IMR-90 (cell line): ENCODE data around the gene ZNF609. TPM values are rescaled to one million over a fixed set of nuclear protein-coding genes. Genes with fewer than 3 reads are reported as not detected.

Source experiments
- ATAC-seq: fragments of 200-7000 bp; cut with Tn5 transposase; 2 replicates; pipeline ENCODE4 v1.9.1; 2020; ENCODE audit warnings: low read depth, mild to moderate bottlenecking, moderate library complexity
- BruUV-seq: library from RNA; stranded (reverse); fragments of 400-500 nt; replicated peaks from 2 replicates; lab custom pipeline; 2021; lab: Mats Ljungman, UMichigan
- CTCF ChIA-PET: fragments of 300-600 bp; formaldehyde crosslinking; extraction: SDS; loops from one replicate; lab custom pipeline; 2021; ENCODE audit warnings: antibody characterized with exemption; lab: Yijun Ruan, JAX
- POLR2A ChIA-PET: fragments of 300-600 bp; sonication (Branson Sonifier 250); formaldehyde crosslinking; loops from one replicate; lab custom pipeline; 2022; ENCODE audit warnings: antibody characterized with exemption; ENCODE audit not compliant: unreplicated experiment; lab: Charles Lee
- DNase-seq: peaks from one replicate; pipeline ENCODE4 v3.0.0; 2013
- H2AFZ ChIP-seq: replicated peaks from 2 replicates; pipeline ENCODE3; 2013; ENCODE audit warnings: low read length, mild to moderate bottlenecking; ENCODE audit not compliant: poor library complexity
- H2AK5ac ChIP-seq: 2 replicates; pipeline ENCODE4 v1.6.1; 2013; ENCODE audit warnings: low read depth, low read length, inconsistent platforms
- H2AK9ac ChIP-seq: replicated peaks from 2 replicates; pipeline ENCODE3; 2013; ENCODE audit warnings: mild to moderate bottlenecking, low read depth, low read length, moderate library complexity; ENCODE audit not compliant: poor library complexity
- H2BK120ac ChIP-seq: 2 replicates; pipeline ENCODE4 v1.6.1; 2013; ENCODE audit warnings: low read depth, low read length, inconsistent platforms
- H2BK15ac ChIP-seq: 3 replicates; pipeline ENCODE4 v1.6.1; 2013; ENCODE audit warnings: low read depth, low read length, inconsistent platforms
- H2BK20ac ChIP-seq: 2 replicates; pipeline ENCODE4 v1.6.1; 2013; ENCODE audit warnings: low read depth, mild to moderate bottlenecking, inconsistent platforms, low read length, moderate library complexity
- H2BK5ac ChIP-seq: 2 replicates; pipeline ENCODE4 v1.6.1; 2013; ENCODE audit warnings: mild to moderate bottlenecking, low read depth, low read length, inconsistent platforms; ENCODE audit not compliant: poor library complexity, severe bottlenecking
- H3K14ac ChIP-seq: replicated peaks from 2 replicates; pipeline ENCODE4 v1.6.1; 2013; ENCODE audit warnings: low read depth, low read length, inconsistent platforms
- H3K18ac ChIP-seq: 2 replicates; pipeline ENCODE4 v1.6.1; 2013; ENCODE audit warnings: low read depth, low read length, control low read depth
- H3K23ac ChIP-seq: 2 replicates; pipeline ENCODE4 v1.6.1; 2013; ENCODE audit warnings: low read depth, low read length, inconsistent platforms
- H3K27ac ChIP-seq: 2 replicates; pipeline ENCODE4 v1.5.1; 2013; ENCODE audit warnings: mild to moderate bottlenecking, control low read depth, low read length; ENCODE audit not compliant: insufficient read depth
- H3K27me3 ChIP-seq: 2 replicates; pipeline ENCODE4 v1.6.1; 2013; ENCODE audit warnings: low read length; ENCODE audit not compliant: control insufficient read depth, insufficient read depth
- H3K36me3 ChIP-seq: 2 replicates; pipeline ENCODE4 v1.6.1; 2013; ENCODE audit warnings: low read length, mixed read lengths; ENCODE audit not compliant: control insufficient read depth, insufficient read depth
- H3K4ac ChIP-seq: 2 replicates; pipeline ENCODE4 v1.6.1; 2013; ENCODE audit warnings: low read depth, low read length, inconsistent platforms
- H3K4me1 ChIP-seq: 2 replicates; pipeline ENCODE4 v1.6.1; 2013; ENCODE audit warnings: low read length, mixed read lengths; ENCODE audit not compliant: control insufficient read depth, insufficient read depth
- H3K4me2 ChIP-seq: 2 replicates; pipeline ENCODE4 v1.6.1; 2013; ENCODE audit warnings: low read depth, mild to moderate bottlenecking, control low read depth, low read length, moderate library complexity
- H3K4me3 ChIP-seq: 2 replicates; pipeline ENCODE4 v1.5.1; 2013; ENCODE audit warnings: low read depth, mild to moderate bottlenecking, control low read depth, low read length, moderate library complexity; ENCODE audit not compliant: insufficient read depth
- H3K56ac ChIP-seq: 2 replicates; pipeline ENCODE4 v1.6.1; 2013; ENCODE audit warnings: low read length, inconsistent platforms; ENCODE audit not compliant: insufficient read depth; ENCODE audit errors: extremely low read depth
- H3K79me1 ChIP-seq, 2 experiments: 2 replicates each; pipeline ENCODE4 v1.6.1; 2013; ENCODE audit warnings: low read length in 2 of 2, inconsistent platforms in 1 of 2, low read depth in 1 of 2
- H3K9ac ChIP-seq: 2 replicates; pipeline ENCODE4 v1.6.1; 2013; ENCODE audit warnings: low read depth, low read length, control low read depth
- H3K9me1 ChIP-seq: 2 replicates; pipeline ENCODE4 v1.6.1; 2013; ENCODE audit warnings: low read length, inconsistent platforms; ENCODE audit not compliant: insufficient read depth
- H3K9me3 ChIP-seq: 2 replicates; pipeline ENCODE4 v1.6.1; 2013; ENCODE audit warnings: low read length; ENCODE audit not compliant: control insufficient read depth, insufficient read depth
- H4K20me1 ChIP-seq: 2 replicates; pipeline ENCODE4 v1.6.1; 2013; ENCODE audit warnings: low read length, inconsistent platforms; ENCODE audit not compliant: insufficient read depth
- H4K5ac ChIP-seq: 2 replicates; pipeline ENCODE4 v1.6.1; 2013; ENCODE audit warnings: mild to moderate bottlenecking, low read depth, low read length, control low read depth
- H4K8ac ChIP-seq, 2 experiments: 2 replicates each; pipeline ENCODE4 v1.6.1; 2013; ENCODE audit warnings: low read depth in 2 of 2, low read length in 2 of 2, control low read depth in 1 of 2, inconsistent platforms in 1 of 2
- H4K91ac ChIP-seq: 2 replicates; pipeline ENCODE4 v1.6.1; 2013; ENCODE audit warnings: low read depth, low read length, inconsistent platforms; ENCODE audit not compliant: insufficient read depth
- CEBPB ChIP-seq: IDR thresholded peaks from 2 replicates; pipeline ENCODE4 v1.6.1; 2012; ENCODE audit warnings: low read depth, low read length, improper control_type of control experiment
- FOS ChIP-seq: fragments of 150-350 bp; IDR thresholded peaks from 2 replicates; pipeline ENCODE4 v1.6.1; 2016; ENCODE audit warnings: low read depth, low read length
- MAFK ChIP-seq: IDR thresholded peaks from 2 replicates; pipeline ENCODE4 v1.6.1; 2012; ENCODE audit warnings: low read depth, low read length, improper control_type of control experiment
- MAZ ChIP-seq: IDR thresholded peaks from 2 replicates; pipeline ENCODE4 v1.6.1; 2012; ENCODE audit warnings: low read depth, mild to moderate bottlenecking, low read length, improper control_type of control experiment, moderate library complexity, borderline replicate concordance
- POLR2A ChIP-seq: IDR thresholded peaks from 2 replicates; pipeline ENCODE4 v1.6.1; 2012; ENCODE audit warnings: mild to moderate bottlenecking, low read depth, low read length
- RAD21 ChIP-seq: IDR thresholded peaks from 2 replicates; pipeline ENCODE4 v1.6.1; 2012; ENCODE audit warnings: low read length, improper control_type of control experiment
- RFX5 ChIP-seq: IDR thresholded peaks from 2 replicates; pipeline ENCODE4 v1.8.0; 2012; ENCODE audit warnings: low read depth, mild to moderate bottlenecking, low read length, moderate library complexity
- SMC3 ChIP-seq: fragments of 150-350 bp; IDR thresholded peaks from 2 replicates; pipeline ENCODE4 v1.6.1; 2016; ENCODE audit warnings: low read depth, mild to moderate bottlenecking, antibody characterized with exemption, low read length, moderate library complexity
- WGBS, 2 experiments: methylation state at CpG; one replicate each; pipeline versions ENCODE4 v1.1.5 to v1.1.7; 2013; ENCODE audit warnings: missing lambda C conversion rate in 2 of 2; ENCODE audit not compliant: insufficient read length in 1 of 2; ENCODE audit errors: extremely low coverage in 2 of 2; 5-methylcytosine and 5-hydroxymethylcytosine counted together
- dilution Hi-C: fragments of 300-500 bp; cut with HindIII; formaldehyde crosslinking; loops from one replicate; pipeline ENCODE4 v1.14.3; 2018; ENCODE audit warnings: low sequenced_read_pairs; ENCODE audit not compliant: unreplicated experiment
- in situ Hi-C: fragments of 300-500 bp; cut with MboI; formaldehyde crosslinking; loops from 3 replicates; pipeline ENCODE4 v1.14.3; 2019; ENCODE audit warnings: low sequenced_read_pairs, inconsistent platforms, mixed read lengths
- intact Hi-C: fragments of 100-400 bp; cut with micrococcal nuclease; formaldehyde crosslinking; loops from 2 replicates; pipeline ENCODE4 v1.10.0; 2022
- polyA plus RNA-seq, 3 experiments: library from polyadenylated mRNA; depleted of rRNA; stranded (reverse); fragments of >200 nt; gene quantifications; 2 replicates each; pipeline ENCODE4 v1.2.3, GENCODE V29; 2012; ENCODE audit warnings: low replicate concordance in 1 of 3
- total RNA-seq: library from RNA; depleted of rRNA; stranded (reverse); fragments of >200 nt; gene quantifications from 2 replicates; pipeline ENCODE4 v1.2.3, GENCODE V29; 2012
- TF ChIP-seq, protein P1 (sequence below): fragments of 150-350 bp; IDR thresholded peaks from 2 replicates; pipeline ENCODE4 v1.6.1; 2017; ENCODE audit warnings: mild to moderate bottlenecking, antibody characterized with exemption, low read length, low read depth
- TF ChIP-seq, protein P2 (sequence below): conservative IDR thresholded peaks from 2 replicates; pipeline ENCODE4 v1.5.1; 2012; ENCODE audit warnings: mild to moderate bottlenecking, low read depth, low read length, improper control_type of control experiment

ZNF609 gene
- total and polyA plus RNA-seq, 2 of the 4 experiments (the other 2 are of a cell fraction) = 10.4 to 12.5 TPM

DNA sequence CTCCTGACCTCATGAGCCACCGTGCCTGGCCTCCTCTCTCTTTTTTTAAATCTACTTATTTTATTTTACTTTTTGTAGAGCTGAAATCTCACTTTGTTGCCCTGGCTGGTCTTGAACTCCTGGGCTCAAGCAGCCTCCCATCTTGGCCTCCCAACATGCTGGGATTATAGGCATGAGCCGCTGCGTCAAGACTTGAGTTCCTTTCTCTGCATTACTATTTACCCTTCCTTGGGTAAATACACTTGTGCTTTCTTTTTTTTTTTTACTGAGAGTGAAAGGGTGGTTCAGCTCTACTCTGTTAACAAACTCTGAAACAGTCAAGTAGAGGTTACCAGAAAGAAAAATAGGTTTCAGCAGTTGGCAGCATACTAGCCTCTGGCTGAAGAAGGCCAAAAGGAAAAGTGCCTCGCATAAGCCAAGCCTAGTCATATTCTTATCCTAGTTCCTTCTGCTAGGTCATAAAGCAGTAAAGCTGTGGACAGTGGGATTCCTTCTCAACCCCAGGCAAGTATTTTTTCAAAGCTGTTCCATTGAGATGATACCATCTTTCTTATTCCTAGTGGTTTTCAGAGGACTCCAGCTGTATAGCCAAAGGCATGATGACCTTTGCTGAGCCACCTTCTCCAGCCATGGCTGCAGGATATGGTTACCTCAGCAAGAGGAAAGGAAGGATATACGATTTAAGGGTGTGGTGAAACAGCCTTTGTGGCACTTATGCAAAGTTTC lies 179.9 kb downstream of the ZNF609 start (continued):
- no peak for TF ChIP-seq MAFK

DNA sequence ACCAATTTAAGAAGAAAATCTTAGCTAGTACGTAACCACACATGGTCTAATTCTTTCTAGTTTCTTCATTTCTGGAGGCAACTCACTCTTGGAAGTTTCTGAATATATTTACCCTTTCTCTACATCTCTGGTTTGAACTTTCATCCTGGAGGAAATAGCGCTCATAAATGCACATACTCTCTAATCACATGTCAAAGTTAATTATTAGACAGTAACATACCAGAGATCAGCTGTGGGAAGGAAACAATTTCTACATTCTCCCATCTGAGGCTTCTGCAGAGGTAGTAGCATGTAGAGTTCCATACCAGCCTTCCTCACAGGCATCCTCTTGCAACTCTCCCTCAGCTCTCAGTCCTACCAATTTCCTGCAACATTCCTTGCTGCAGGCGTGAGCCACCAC lies 182.5 kb downstream of the ZNF609 start:
- ATAC-seq (no peak), DNase-seq (no peak)
- ChIA-PET POLR2A (no interaction called here), CTCF (no interaction called here)
- Histone ChIP-seq H3K27ac (no peak overlapping the region), H3K4me2 (no peak overlapping the region), H2AFZ (no peak overlapping the region), H3K9ac (no peak overlapping the region), H3K56ac (no peak overlapping the region), H2BK120ac (no peak overlapping the region), H3K36me3 (peaks cover 2% of the 10 kb centered on the region; the same call in 1 of the 2 replicates), H2BK15ac (no peak overlapping the region), H2BK20ac (no peak overlapping the region), H3K18ac (no peak overlapping the region), H3K27me3 (no peaks in the 10 kb centered on the region), H3K14ac (no peak overlapping the region), H4K20me1 (peaks cover 12% of the 10 kb centered on the region), H2AK9ac (no peak overlapping the region), H3K4ac (no peak overlapping the region), H3K9me3 (no peaks in the 10 kb centered on the region), H4K91ac (no peak overlapping the region), H2AK5ac (no peak overlapping the region), H3K23ac (no peak overlapping the region), H3K4me3 (no peak overlapping the region), H3K79me1 (peaks cover 58 to 63% of the 10 kb centered on the region in 2 experiments), H2BK5ac (no peak overlapping the region), H4K8ac (no peak overlapping the region), H3K4me1 (no peaks in the 10 kb centered on the region), H4K5ac (no peak overlapping the region), H3K9me1 (0 out of 2 replicates have a peak, but pooled peaks cover 4% of the 10 kb centered on the region)
- intact Hi-C loops = no loop called here
- 80% methylated on average over 1 of the region's 3 CpGs; no CpG with 5 or more reads in 1 of the 2 experiments for WGBS, 2 experiments
- BruUV-seq = no TSS peak
- TF ChIP-seq FOS = no peak
- no peak for TF ChIP-seq RFX5
- no peak for TF ChIP-seq SMC3
- TF ChIP-seq, protein P1, sequence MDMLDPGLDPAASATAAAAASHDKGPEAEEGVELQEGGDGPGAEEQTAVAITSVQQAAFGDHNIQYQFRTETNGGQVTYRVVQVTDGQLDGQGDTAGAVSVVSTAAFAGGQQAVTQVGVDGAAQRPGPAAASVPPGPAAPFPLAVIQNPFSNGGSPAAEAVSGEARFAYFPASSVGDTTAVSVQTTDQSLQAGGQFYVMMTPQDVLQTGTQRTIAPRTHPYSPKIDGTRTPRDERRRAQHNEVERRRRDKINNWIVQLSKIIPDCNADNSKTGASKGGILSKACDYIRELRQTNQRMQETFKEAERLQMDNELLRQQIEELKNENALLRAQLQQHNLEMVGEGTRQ = no peak
- no peak for TF ChIP-seq RAD21
- TF ChIP-seq, protein P2, sequence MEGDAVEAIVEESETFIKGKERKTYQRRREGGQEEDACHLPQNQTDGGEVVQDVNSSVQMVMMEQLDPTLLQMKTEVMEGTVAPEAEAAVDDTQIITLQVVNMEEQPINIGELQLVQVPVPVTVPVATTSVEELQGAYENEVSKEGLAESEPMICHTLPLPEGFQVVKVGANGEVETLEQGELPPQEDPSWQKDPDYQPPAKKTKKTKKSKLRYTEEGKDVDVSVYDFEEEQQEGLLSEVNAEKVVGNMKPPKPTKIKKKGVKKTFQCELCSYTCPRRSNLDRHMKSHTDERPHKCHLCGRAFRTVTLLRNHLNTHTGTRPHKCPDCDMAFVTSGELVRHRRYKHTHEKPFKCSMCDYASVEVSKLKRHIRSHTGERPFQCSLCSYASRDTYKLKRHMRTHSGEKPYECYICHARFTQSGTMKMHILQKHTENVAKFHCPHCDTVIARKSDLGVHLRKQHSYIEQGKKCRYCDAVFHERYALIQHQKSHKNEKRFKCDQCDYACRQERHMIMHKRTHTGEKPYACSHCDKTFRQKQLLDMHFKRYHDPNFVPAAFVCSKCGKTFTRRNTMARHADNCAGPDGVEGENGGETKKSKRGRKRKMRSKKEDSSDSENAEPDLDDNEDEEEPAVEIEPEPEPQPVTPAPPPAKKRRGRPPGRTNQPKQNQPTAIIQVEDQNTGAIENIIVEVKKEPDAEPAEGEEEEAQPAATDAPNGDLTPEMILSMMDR = no peak
- TF ChIP-seq POLR2A = no peak
- no peak for TF ChIP-seq CEBPB
- TF ChIP-seq MAZ = no peak
- dilution Hi-C loops = no loop called here
- in situ Hi-C loops = no loop called here
